Thymus (tissue), 11 donors: ENCODE measurements around the gene LYL1. TPM values are rescaled to one million over a fixed set of nuclear protein-coding genes. Genes with fewer than 3 reads are reported as not detected.

Source experiments
- DNase-seq, 9 donors: peaks; one replicate each; pipeline ENCODE4 v3.0.0-alpha.2; 2013; ENCODE audit warnings: low spot score in 9 of 9, low read depth in 6 of 9, missing footprints in 1 of 9
- H3K27ac ChIP-seq, 2 donors: one replicate each; pipeline ENCODE4 v1.5.1; 2013; ENCODE audit warnings: control low read depth in 1 of 2, low read depth in 1 of 2, low read length in 1 of 2, mild to moderate bottlenecking in 1 of 2, moderate library complexity in 1 of 2
- H3K27me3 ChIP-seq, 2 donors: one replicate each; pipeline ENCODE4 v1.5.1; 2013; ENCODE audit warnings: low read length in 1 of 2; ENCODE audit not compliant: control insufficient read depth in 2 of 2, insufficient read depth in 1 of 2
- H3K36me3 ChIP-seq, 2 donors: one replicate each; pipeline ENCODE4 v1.5.1; 2013; ENCODE audit warnings: low read length in 1 of 2, mild to moderate bottlenecking in 1 of 2, moderate library complexity in 1 of 2; ENCODE audit not compliant: control insufficient read depth in 2 of 2, insufficient read depth in 2 of 2
- H3K4me1 ChIP-seq, 2 donors: one replicate each; pipeline ENCODE4 v1.5.1; 2013; ENCODE audit warnings: low read length in 2 of 2; ENCODE audit not compliant: control insufficient read depth in 2 of 2, insufficient read depth in 2 of 2
- H3K4me3 ChIP-seq, 2 donors: one replicate each; pipeline ENCODE4 v1.5.1; 2013; ENCODE audit warnings: low read length in 2 of 2, control low read depth in 1 of 2, mild to moderate bottlenecking in 1 of 2
- H3K9me3 ChIP-seq, 2 donors: one replicate each; pipeline ENCODE4 v1.5.1; 2013; ENCODE audit warnings: low read length in 1 of 2, mild to moderate bottlenecking in 1 of 2; ENCODE audit not compliant: control insufficient read depth in 2 of 2, insufficient read depth in 1 of 2
- WGBS: extraction: QIAGEN DNeasy Blood & Tissue Kit; methylation state at CpG from one replicate; pipeline ENCODE4 v1.1.7; 2013; 5-methylcytosine and 5-hydroxymethylcytosine counted together
- polyA plus RNA-seq: library from polyadenylated mRNA; stranded (reverse); fragments of 200-250 nt; gene quantifications from one replicate; pipeline ENCODE4 v1.2.3, GENCODE V29; 2013
- total RNA-seq: library from RNA; stranded (reverse); fragments of 120-200 nt; gene quantifications from one replicate; pipeline ENCODE4 v1.2.4, GENCODE V29; 2013
- donor health status: healthy.

LYL1 gene
- total and polyA plus RNA-seq, 2 donors, result 8.3 to 14.0 TPM

GRCh38 chr19:13115936-13116281, 13.3 kb upstream of the LYL1 start:
- peak overlapping the region in 1 of 2 donors; percentile 45 for H3K27ac ChIP-seq
- 5% methylated on average over 18 of the region's 18 CpGs for WGBS
- peaks cover 14 to 36% of the 10 kb centered on the region in 2 donors for H3K4me1 ChIP-seq
- H3K36me3 ChIP-seq, result peaks cover 7 to 10% of the 10 kb centered on the region in 2 donors
- H3K9me3 ChIP-seq, result no peaks in the 10 kb centered on the region
- no peak for DNase-seq
- H3K4me3 ChIP-seq, result peak overlapping the region; percentile 79 to 88
- H3K27me3 ChIP-seq, result no peaks in the 10 kb centered on the region

- 99% methylated on average over 10 of the region's 10 CpGs for WGBS
- peaks cover 21 to 22% of the 10 kb centered on the region in 2 donors for H3K36me3 ChIP-seq
- H3K4me1 ChIP-seq, result peaks cover 7 to 20% of the 10 kb centered on the region in 2 donors
- H3K9me3 ChIP-seq, result no peaks in the 10 kb centered on the region
- H3K27ac ChIP-seq, result no peak overlapping the region
- DNase-seq, result no peak
- no peak overlapping the region for H3K4me3 ChIP-seq
- no peaks in the 10 kb centered on the region for H3K27me3 ChIP-seq
Measured at GRCh38 chr19:13112555-13112954, 9.9 kb upstream of the LYL1 start.

- no peak overlapping the region for H3K4me3 ChIP-seq
- peaks cover 0 to under 1% of the 10 kb centered on the region in 2 donors for H3K4me1 ChIP-seq
- no peaks in the 10 kb centered on the region for H3K9me3 ChIP-seq
Measured at GRCh38 chr19:13110099-13110610, 7.5 kb upstream of the LYL1 start.

GRCh38 chr19:13109361-13110098, 6.9 kb upstream of the LYL1 start:
- Histone ChIP-seq H3K27ac (no peak overlapping the region), H3K27me3 (no peaks in the 10 kb centered on the region), H3K9me3 (no peaks in the 10 kb centered on the region), H3K4me3 (no peak overlapping the region), H3K36me3 (peaks cover 22% of the 10 kb centered on the region in 2 donors), H3K4me1 (peaks cover 0 to 7% of the 10 kb centered on the region in 2 donors)
- WGBS, result 97% methylated on average over 30 of the region's 30 CpGs
- no peak for DNase-seq

More at GRCh38 chr19:13110099-13110610, 7.5 kb upstream of the LYL1 start:
- 98% methylated on average over 15 of the region's 15 CpGs for WGBS
- no peak for DNase-seq
- Histone ChIP-seq H3K27ac (no peak overlapping the region), H3K36me3 (peaks cover 22% of the 10 kb centered on the region in 2 donors), H3K27me3 (no peaks in the 10 kb centered on the region)

GRCh38 chr19:13104848-13105711, 2.4 kb upstream of the LYL1 start:
- WGBS, result 42% methylated on average over 29 of the region's 29 CpGs
- peaks cover 0 to 34% of the 10 kb centered on the region in 2 donors for H3K27me3 ChIP-seq
- peak overlapping the region; percentile 50 to 53 for H3K4me3 ChIP-seq
- peak overlapping the region; percentile 59 to 60 for H3K27ac ChIP-seq
- H3K36me3 ChIP-seq, result peaks cover 12 to 13% of the 10 kb centered on the region in 2 donors
- peak in 1 of 9 donors; percentile 34 for DNase-seq
- H3K9me3 ChIP-seq, result no peaks in the 10 kb centered on the region
- H3K4me1 ChIP-seq, result peaks cover 21 to 50% of the 10 kb centered on the region in 2 donors

- Histone ChIP-seq H3K27ac (peak overlapping the region; percentile 31 to 60), H3K27me3 (peaks cover 0 to 38% of the 10 kb centered on the region in 2 donors), H3K36me3 (peaks cover 8 to 10% of the 10 kb centered on the region in 2 donors), H3K4me3 (peak overlapping the region; percentile 50 to 53), H3K4me1 (peaks cover 26 to 56% of the 10 kb centered on the region in 2 donors), H3K9me3 (peaks cover 0 to 4% of the 10 kb centered on the region in 2 donors)
- DNase-seq, result peak in 2 of 9 donors; percentile 67 to 72
- 4% methylated on average over 33 of the region's 33 CpGs for WGBS
Measured at GRCh38 chr19:13104360-13104847, 1.7 kb upstream of the LYL1 start.

GRCh38 chr19:13103581-13104359, 1.1 kb upstream of the LYL1 start:
- Histone ChIP-seq H3K9me3 (peaks cover 0 to 4% of the 10 kb centered on the region in 2 donors), H3K27me3 (peaks cover 5 to 43% of the 10 kb centered on the region in 2 donors), H3K4me1 (peaks cover 28 to 61% of the 10 kb centered on the region in 2 donors), H3K27ac (peak overlapping the region; percentile 36 to 60), H3K36me3 (peaks cover 3% of the 10 kb centered on the region in 2 donors), H3K4me3 (peak overlapping the region; percentile 50 to 53)
- 25% methylated on average over 13 of the region's 13 CpGs for WGBS
- no peak for DNase-seq

- Histone ChIP-seq H3K27ac (peak overlapping the region; percentile 47 to 69), H3K36me3 (no peaks in the 10 kb centered on the region), H3K9me3 (peaks cover 0 to 4% of the 10 kb centered on the region in 2 donors), H3K4me3 (peak overlapping the region; percentile 30 to 42), H3K4me1 (peaks cover 33 to 72% of the 10 kb centered on the region in 2 donors), H3K27me3 (peaks cover 15 to 58% of the 10 kb centered on the region in 2 donors)
- 6% methylated on average over 7 of the region's 7 CpGs for WGBS
- no peak for DNase-seq
Measured at GRCh38 chr19:13102416-13102665, 317 bp downstream of the LYL1 start.
